ENCODE measurements around the gene MYCN. TPM values are rescaled to one million over a fixed set of nuclear protein-coding genes. Genes with fewer than 3 reads are reported as not detected.

MYCN gene
- polyA plus RNA-seq, 1 of the 3 experiments (the other 2 are of a cell fraction), result 0.03 TPM

DNA sequence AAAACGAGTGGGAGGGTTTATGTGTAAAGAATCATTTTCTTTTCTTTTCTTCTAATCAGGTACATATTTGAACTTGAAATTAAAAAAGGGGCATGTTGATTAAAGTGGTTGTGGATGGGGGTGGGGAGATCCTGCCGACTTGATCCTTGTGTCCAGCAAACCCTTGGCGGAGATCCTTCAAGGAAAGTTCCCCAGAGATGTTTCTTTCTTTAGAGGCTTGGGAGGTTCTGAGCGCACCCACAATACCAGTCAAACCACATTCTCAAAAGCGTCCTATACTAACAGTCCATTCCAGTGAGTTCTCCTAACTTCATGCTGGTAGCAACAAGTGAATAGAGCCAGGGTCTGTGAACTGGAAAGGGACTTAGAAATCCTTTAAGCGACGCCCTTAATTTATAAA, 49.2 kb downstream of the MYCN start:
- H3K4me1 ChIP-seq (ENCODE audit: control insufficient read depth in 1 of 2, insufficient read depth in 2 of 2, low read depth in 1 of 2, low read length in 1 of 2), result peaks cover 0 to 19% of the 10 kb centered on the region in 2 experiments; a peak in 1 of 4 replicates
- no peak overlapping the region for H3K9ac ChIP-seq
- H3K27ac ChIP-seq (ENCODE audit: low read depth in 2 of 2, low read length in 1 of 2), result no peak overlapping the region
- no peak overlapping the region for H2AFZ ChIP-seq (ENCODE audit: low read depth)
- TF ChIP-seq, protein P1, sequence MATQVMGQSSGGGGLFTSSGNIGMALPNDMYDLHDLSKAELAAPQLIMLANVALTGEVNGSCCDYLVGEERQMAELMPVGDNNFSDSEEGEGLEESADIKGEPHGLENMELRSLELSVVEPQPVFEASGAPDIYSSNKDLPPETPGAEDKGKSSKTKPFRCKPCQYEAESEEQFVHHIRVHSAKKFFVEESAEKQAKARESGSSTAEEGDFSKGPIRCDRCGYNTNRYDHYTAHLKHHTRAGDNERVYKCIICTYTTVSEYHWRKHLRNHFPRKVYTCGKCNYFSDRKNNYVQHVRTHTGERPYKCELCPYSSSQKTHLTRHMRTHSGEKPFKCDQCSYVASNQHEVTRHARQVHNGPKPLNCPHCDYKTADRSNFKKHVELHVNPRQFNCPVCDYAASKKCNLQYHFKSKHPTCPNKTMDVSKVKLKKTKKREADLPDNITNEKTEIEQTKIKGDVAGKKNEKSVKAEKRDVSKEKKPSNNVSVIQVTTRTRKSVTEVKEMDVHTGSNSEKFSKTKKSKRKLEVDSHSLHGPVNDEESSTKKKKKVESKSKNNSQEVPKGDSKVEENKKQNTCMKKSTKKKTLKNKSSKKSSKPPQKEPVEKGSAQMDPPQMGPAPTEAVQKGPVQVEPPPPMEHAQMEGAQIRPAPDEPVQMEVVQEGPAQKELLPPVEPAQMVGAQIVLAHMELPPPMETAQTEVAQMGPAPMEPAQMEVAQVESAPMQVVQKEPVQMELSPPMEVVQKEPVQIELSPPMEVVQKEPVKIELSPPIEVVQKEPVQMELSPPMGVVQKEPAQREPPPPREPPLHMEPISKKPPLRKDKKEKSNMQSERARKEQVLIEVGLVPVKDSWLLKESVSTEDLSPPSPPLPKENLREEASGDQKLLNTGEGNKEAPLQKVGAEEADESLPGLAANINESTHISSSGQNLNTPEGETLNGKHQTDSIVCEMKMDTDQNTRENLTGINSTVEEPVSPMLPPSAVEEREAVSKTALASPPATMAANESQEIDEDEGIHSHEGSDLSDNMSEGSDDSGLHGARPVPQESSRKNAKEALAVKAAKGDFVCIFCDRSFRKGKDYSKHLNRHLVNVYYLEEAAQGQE (IDR thresholded peaks at IDR 0.05; ENCODE audit: low read depth, low read length), result no peak
- no peak for TF ChIP-seq TEAD4 (IDR thresholded peaks at IDR 0.05; ENCODE audit: borderline replicate concordance, insufficient read depth)
- TF ChIP-seq RAD21 (IDR thresholded peaks at IDR 0.05; ENCODE audit: low read length), result no peak
- no peak for TF ChIP-seq JUND (IDR thresholded peaks at IDR 0.05)
- no peak for TF ChIP-seq SMC3 (IDR thresholded peaks at IDR 0.05; ENCODE audit: low read depth, low read length)
- TF ChIP-seq TCF12 (IDR thresholded peaks at IDR 0.05), result no peak
- TF ChIP-seq NRF1 (IDR thresholded peaks at IDR 0.05; ENCODE audit: low read depth, low read length), result no peak
- TF ChIP-seq, protein P2, sequence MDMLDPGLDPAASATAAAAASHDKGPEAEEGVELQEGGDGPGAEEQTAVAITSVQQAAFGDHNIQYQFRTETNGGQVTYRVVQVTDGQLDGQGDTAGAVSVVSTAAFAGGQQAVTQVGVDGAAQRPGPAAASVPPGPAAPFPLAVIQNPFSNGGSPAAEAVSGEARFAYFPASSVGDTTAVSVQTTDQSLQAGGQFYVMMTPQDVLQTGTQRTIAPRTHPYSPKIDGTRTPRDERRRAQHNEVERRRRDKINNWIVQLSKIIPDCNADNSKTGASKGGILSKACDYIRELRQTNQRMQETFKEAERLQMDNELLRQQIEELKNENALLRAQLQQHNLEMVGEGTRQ (IDR thresholded peaks at IDR 0.05; ENCODE audit: borderline replicate concordance, low read depth, low read length), result no peak
- TF ChIP-seq YY1 (IDR thresholded peaks at IDR 0.05; ENCODE audit: low read depth), result no peak
- TF ChIP-seq CHD2 (IDR thresholded peaks at IDR 0.05; ENCODE audit: low read length, partially characterized antibody), result no peak
- TF ChIP-seq GABPA (IDR thresholded peaks at IDR 0.05; ENCODE audit: low read depth), result no peak
- no peak overlapping the region for H3K4me3 ChIP-seq (ENCODE audit: low read depth in 2 of 2, low read length in 1 of 2)
- H4K20me1 ChIP-seq (ENCODE audit: insufficient read depth), result no peaks in the 10 kb centered on the region
- CTCF ChIA-PET, result no interaction called here
- H3K27me3 ChIP-seq (ENCODE audit: insufficient read depth), result no peaks in the 10 kb centered on the region
- H3K36me3 ChIP-seq (replicated peaks in 1 of 2; ENCODE audit: control insufficient read depth in 1 of 2, insufficient read depth in 2 of 2, low read length in 1 of 2), result no peaks in the 10 kb centered on the region
- no peak for DNase-seq
- no peak overlapping the region for H3K4me2 ChIP-seq
- H3K79me2 ChIP-seq (ENCODE audit: insufficient read depth), result no peaks in the 10 kb centered on the region
- POLR2A ChIA-PET, result no interaction called here
- no peaks in the 10 kb centered on the region; the same call in 1 of the 2 replicates for H3K9me3 ChIP-seq
- 31% methylated on average over 7 of the region's 7 CpGs for whole genome bisulfite sequencing (ENCODE audit: low lambda C conversion rate)
- no peaks in the 10 kb centered on the region for H3F3A ChIP-seq (replicated peaks; ENCODE audit: insufficient read depth)
- H3K9me2 ChIP-seq, result no peaks in the 10 kb centered on the region

DNA sequence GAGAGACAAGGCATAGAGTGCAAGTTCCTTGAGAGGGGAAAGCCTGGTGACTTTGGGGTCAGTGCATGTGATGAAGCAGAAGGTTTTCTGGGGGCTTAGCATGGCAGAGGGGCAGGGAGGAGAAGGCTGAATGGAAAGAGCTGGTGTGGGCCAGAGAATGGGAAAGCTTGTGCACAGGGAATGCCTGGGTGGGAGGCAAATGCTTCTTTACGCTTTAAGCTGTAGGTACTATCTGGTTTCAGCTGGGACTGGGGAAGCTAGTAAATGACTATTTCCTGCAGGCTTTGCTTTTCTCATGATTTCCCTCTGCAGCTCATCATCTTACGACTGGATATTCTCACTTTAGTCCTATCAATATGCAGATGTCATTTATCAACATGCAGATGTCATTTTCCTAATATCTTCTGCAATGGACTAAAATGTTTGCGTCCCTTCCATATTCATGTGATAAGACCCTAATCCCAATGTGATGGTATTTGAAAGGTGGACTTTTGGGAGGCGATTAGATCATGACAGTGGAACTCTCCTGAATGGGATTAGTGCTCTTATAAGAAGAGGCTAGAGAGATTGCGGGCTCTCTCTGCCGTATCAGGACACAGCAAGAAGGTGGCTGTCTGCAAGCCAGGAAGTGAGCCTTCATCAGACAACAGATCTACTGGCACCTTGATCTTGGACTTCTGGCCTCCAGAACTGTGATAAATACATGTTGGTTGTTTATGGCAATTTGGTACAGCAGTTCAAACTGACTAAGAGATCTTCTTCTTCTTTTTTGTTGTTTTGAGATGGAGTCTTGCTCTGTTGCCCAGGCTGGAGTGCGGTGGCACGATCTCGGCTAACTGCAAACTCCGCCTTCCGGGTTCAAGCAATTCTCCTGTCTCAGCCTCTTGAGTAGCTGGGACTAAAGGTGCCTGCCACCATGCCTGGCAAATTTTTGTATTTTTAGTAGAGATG, 50.1 kb downstream of the MYCN start:
- no peak overlapping the region for H3K4me3 ChIP-seq (ENCODE audit: low read depth in 2 of 2, low read length in 1 of 2)
- WGBS (ENCODE audit: low lambda C conversion rate), result 61% methylated on average over 11 of the region's 11 CpGs
- no peaks in the 10 kb centered on the region for H3K9me2 ChIP-seq
- no peaks in the 10 kb centered on the region for H4K20me1 ChIP-seq (ENCODE audit: insufficient read depth)
- H3K79me2 ChIP-seq (ENCODE audit: insufficient read depth), result no peaks in the 10 kb centered on the region
- no peaks in the 10 kb centered on the region for H3K27me3 ChIP-seq (ENCODE audit: insufficient read depth)
- no peak overlapping the region for H2AFZ ChIP-seq (ENCODE audit: low read depth)
- ChIA-PET POLR2A (no interaction called here), CTCF (interaction anchor here (1.2 kb wide), 1 partner anchor 46 kb away, joined by 4 read pairs; no protein-coding TSS in a partner anchor)
- H3K36me3 ChIP-seq (replicated peaks in 1 of 2; ENCODE audit: control insufficient read depth in 1 of 2, insufficient read depth in 2 of 2, low read length in 1 of 2), result no peaks in the 10 kb centered on the region
- no peaks in the 10 kb centered on the region; the same call in none of the 2 replicates for H3K9me3 ChIP-seq
- H3F3A ChIP-seq (replicated peaks; ENCODE audit: insufficient read depth), result no peaks in the 10 kb centered on the region
- H3K4me1 ChIP-seq (ENCODE audit: control insufficient read depth in 1 of 2, insufficient read depth in 2 of 2, low read depth in 1 of 2, low read length in 1 of 2), result peaks cover 0 to 11% of the 10 kb centered on the region in 2 experiments; a peak in 1 of 4 replicates
- no peak overlapping the region for H3K27ac ChIP-seq (ENCODE audit: low read depth in 2 of 2, low read length in 1 of 2)
- no peak overlapping the region for H3K4me2 ChIP-seq
- no peak for DNase-seq
- no peak overlapping the region for H3K9ac ChIP-seq
- TF ChIP-seq, protein P3, sequence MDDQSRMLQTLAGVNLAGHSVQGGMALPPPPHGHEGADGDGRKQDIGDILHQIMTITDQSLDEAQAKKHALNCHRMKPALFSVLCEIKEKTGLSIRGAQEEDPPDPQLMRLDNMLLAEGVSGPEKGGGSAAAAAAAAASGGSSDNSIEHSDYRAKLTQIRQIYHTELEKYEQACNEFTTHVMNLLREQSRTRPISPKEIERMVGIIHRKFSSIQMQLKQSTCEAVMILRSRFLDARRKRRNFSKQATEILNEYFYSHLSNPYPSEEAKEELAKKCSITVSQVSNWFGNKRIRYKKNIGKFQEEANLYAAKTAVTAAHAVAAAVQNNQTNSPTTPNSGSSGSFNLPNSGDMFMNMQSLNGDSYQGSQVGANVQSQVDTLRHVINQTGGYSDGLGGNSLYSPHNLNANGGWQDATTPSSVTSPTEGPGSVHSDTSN (IDR thresholded peaks at IDR 0.05), result no peak
- TF ChIP-seq RAD21 (IDR thresholded peaks at IDR 0.05; ENCODE audit: low read length) (no peak), GATA2 (CRISPR knock-in tag; IDR thresholded peaks at IDR 0.05) (no peak), YY1 (IDR thresholded peaks at IDR 0.05; ENCODE audit: low read depth) (no peak), EP300 (IDR thresholded peaks at IDR 0.05; ENCODE audit: borderline replicate concordance in 1 of 2, low read depth in 1 of 2, low read length in 1 of 2) (no peak)
- TF ChIP-seq, protein P1 (IDR thresholded peaks at IDR 0.05; ENCODE audit: low read depth, low read length), result no peak
- TF ChIP-seq, protein P4, sequence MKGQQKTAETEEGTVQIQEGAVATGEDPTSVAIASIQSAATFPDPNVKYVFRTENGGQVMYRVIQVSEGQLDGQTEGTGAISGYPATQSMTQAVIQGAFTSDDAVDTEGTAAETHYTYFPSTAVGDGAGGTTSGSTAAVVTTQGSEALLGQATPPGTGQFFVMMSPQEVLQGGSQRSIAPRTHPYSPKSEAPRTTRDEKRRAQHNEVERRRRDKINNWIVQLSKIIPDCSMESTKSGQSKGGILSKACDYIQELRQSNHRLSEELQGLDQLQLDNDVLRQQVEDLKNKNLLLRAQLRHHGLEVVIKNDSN (IDR thresholded peaks at IDR 0.05; ENCODE audit: borderline replicate concordance, low read depth), result no peak
